NK-92 treated with Interleukin-12 subunit alpha and Interleukin-12 subunit beta, amount 100 ng/mL, for 24 hours (cell line): ENCODE data around the gene SLC41A3.
A peak's percentile ranks its signal among the peaks of the same experiment; 100 is the strongest.

Source experiments
- DNase-seq: peaks from one replicate; lab custom pipeline; 2025; lab: John Stamatoyannopoulos, UW

SLC41A3 gene

DNA sequence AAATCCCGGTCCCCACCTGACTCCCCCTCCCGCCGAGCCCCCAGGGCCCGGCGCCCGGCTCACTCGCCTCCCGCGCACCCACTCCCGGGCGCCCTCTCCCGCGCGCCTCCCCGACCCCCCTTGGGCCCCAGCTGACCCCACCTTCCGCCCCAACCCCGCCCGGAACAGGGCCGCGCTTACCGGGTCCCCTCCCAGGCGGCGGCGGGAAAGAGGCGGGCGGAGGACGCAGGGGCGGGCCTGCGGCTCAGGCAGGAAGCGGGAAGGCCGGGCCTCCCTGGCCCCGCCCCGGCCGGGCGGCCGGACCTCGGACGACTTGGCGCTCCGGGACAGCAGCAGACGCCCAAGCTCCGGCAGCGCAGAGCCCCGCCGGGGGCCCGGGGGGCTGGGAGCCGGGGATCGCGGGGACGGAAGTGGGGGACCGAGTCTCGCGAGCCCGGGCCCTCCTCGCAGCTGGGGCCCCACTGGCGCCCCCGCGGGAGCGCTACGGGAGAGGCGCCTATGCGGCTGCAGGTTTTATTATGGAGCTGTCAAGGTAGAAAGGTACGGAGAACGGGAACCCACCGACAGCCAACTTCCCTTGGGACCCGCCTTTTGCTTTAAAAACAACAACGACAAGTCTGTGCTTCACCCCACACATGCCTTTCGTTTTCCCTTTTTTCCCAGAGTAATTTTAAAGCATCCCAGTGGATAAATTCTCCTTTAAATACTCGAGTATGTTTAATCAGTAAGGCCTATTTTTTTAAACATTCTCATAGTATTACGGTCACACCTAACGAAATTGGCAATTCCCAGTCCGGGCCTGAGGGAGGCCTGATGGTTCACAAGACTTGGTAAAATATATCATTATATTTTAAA, at the start of gene SLC41A3:
Gene SLC41A3 (minus strand): TSS at position 212 of the 855 bp plus-strand sequence. CDS start 15,905 bp downstream, outside the sequence.
- peak; percentile 91 for DNase-seq

DNA sequence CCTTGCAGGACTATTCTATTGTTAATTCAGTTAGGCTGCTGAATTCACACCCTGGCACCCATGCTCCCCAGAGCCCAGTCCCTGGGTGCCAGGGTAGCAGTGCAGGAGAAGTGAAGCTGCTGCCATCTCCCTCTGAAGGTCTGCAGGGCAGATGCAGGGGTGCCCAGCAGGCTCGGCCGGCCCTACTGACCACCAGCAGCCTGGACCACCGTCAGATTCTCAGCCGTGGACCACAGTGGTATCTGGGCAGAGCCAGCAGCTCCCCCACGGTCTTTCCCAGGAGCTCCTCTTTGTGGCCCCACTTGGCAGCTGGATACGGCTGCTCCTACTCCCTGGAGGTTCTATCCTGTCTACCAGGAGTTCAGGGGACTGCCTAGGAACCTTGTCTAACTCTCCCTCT, 49.7 kb upstream of the SLC41A3 start:
- DNase-seq: no peak

DNA sequence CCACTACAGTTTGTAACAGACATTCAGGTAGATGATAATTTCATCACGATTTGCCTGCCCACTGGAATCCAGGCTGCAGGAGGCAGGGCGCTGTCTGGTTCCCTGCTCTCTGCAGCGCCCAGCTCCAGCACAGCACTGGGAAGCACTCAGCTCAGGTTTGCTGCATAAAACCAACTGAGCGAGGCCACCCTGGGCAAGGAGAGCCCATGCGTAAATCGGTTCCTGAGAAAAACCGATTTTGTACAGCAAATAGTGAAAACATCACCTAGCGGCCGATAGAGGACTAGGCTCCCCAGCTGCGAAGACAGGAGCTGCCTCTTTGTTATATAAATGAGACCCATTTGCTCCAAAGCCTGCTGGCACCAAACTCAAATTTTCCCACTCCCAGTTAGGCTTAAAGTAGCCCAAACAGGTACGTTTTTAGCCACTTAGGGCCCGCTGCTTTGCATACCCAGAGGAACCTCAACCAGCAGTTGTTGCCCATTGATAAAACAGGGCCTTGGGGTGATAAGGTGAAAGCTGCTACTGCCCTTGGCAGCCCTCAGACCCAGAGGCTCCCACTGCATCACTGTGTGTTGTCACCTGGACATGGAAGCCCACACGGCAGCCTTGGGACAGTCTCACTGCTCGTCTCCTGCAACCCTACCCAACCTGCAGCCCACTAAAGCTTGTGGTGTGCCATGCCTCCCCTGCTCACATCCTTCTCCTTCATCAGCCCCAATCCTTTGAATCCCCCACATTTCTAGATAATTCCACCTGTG, 49.0 kb upstream of the SLC41A3 start:
- no peak for DNase-seq

DNA sequence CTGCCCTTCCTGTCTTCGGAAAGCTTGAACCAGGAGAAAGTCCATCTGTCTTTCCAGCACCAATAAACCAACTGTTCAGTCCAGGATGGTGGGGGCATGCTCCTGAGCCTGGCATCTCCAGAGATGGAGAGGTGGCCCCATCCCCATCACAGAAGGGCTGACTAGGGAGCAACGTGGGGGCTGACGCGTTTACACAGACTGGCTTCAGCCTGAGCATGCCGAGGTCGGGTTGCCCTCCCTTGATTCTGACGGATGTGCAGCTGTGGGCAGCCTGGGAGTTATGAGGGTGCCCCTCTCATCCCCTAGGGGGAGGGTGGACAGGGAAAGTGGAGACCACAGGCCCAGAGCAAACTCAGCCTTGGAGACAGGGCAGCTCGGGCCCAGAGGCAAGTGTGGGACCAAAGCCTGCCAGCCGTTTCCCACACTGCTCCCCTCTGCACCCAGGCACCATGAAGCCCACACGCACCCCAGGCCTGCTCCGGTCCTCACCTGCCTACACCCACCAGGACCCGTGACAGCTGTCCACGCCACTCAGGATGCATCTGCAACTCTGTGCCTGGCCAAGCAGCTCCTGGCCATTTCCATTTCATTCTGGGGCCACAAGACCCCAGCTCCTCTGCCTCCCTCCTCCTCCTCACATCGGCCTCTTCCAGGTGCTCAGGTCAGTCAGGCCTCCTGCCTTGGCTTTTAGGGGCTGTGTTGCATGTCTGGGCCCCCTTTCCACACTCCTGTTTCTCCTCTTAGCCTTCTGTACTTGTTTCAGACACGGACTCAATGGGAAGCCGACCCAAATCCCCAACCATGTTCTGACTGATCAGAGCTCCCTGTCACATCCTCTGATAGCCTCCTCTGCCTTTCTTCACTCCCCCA, 48.2 kb upstream of the SLC41A3 start:
- DNase-seq: no peak

DNA sequence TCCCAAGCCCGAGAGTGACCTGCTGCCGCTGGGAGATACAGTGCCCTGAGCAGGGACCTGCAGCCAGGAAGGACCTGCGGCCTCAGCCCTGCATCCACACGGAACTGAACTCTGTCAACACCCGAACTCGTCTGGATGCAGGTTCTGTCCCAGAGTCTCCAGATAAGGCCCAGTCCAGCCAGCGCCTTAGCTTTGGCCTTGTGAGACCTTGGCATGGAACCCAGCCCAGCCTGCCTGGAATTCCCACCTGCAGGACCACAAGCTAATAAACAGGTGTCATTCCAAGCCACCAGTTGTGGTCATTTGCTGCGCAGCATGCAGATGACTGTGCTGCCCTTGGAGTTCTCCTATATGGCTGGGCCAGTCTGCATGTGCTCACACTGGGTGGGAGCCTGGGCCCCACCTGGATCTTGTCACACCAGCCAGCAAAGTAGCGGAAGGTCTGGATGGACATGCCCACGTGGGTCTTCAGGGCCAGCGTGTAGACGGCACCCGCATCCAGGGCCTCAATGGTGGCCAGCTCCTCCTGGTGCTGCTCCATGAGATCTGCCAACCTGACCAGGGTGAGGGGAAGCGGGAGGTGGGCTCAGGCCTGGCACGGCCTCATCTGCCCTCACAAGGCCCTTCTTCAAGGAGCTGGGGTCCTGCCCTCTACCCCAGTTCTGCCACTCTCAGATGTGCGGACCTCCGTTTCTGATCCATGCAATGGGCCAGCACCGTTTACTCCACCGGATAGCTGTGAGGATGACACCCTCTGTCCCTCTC, 47.2 kb upstream of the SLC41A3 start:
- no peak for DNase-seq

DNA sequence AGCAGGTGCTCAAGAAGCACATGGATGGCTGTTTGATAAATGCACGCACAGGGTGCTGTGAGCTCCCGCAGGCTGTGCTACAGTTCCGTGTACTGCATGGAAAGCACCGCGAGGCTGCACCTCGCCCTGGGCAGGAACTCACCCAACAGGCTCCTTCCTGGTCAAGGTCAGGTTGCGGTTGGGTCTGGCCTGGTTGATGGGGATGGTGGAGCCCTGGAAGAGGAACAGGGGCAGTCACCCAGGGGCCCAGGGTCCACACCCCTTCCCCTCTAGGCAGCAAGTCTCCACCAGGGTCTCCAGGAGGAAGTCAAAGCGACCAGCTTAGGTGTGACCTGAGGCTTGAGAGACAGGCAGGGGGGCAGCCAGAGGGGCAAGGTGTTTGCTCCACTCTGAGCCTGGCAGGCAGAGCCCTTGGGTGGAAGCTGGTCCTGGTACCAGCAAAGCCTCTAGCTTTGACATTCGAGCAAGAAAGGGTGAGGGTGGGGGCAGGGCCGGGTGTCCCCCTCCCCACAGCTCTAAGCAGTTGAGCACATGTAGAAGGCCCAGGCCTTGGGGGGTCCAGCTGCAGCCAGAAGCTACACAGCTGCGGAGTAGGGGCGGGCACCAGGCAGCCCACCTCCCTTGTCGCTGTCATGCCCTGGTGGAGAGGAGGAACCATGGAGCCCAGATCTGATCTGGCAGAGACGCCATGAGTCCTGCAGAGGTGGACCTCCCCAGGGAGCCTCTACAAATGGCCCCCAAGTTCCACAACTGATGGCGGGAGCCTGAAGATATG, 46.3 kb upstream of the SLC41A3 start:
- no peak for DNase-seq

DNA sequence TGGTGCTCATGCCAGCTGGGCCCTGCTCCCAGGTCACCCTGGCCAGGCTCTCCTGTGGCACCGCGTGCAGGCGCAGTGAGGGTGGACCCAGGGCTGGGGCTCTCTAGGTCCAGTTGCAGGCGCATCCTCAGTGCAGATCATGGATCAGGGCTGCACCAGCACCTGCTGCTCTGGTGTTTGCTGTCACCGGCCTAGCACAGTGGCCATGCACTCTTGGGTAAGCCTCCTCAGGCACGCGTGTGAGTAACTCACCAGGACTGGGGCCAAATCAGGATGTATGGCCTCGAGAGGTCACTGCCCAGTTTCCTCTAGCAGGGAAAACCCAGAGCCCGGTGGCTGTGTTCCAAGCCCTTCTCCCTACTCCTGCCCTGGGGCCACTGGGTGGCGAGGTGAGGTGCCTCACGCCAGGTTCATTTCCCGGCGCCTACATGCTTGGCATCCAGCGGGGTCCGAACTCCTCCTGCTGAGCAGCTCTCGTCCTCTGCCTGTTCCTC, 45.5 kb upstream of the SLC41A3 start:
- no peak for DNase-seq

DNA sequence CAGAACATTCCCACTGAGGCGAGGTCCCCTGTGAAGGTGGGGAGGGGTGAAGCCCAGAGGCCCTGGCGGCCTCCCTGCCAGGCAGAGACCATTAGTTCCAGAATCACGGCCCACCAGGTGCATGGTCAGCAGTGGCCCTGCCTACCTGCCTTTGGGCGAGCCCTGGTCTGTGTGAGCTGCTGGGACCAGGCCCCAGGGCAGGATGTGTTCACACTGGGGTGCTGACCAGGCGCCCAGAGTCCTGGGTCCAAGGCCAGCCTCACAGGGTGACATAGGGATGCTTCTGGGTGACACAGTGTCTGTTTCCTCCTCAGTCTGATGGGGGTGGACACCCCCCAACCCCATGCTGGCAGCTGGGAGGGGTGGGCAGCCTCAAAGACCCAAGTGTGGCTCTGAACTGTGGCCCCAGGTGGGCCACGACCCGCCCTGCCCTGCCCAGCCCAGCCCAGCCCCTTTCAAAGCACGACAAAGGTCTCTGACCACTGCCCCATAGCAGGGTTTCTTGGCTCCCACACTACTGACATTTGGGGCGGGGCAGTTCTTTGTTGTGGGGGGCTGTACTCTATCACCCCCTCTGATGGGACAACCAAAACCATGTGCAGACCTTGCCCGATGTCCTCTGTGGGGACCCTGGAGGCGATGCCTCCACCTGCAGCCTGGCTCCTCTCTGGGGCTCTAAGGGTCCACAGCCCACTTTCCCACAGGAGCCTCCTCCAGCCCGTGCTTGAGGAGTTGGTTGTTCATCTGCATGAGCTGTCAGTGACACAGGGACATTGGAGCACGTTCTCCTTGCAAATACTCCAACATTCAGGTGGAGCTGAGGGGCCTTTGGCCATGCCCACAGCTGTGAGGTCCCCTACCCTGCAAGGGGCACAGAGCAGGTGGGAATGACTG, 44.8 kb upstream of the SLC41A3 start:
- DNase-seq: no peak

DNA sequence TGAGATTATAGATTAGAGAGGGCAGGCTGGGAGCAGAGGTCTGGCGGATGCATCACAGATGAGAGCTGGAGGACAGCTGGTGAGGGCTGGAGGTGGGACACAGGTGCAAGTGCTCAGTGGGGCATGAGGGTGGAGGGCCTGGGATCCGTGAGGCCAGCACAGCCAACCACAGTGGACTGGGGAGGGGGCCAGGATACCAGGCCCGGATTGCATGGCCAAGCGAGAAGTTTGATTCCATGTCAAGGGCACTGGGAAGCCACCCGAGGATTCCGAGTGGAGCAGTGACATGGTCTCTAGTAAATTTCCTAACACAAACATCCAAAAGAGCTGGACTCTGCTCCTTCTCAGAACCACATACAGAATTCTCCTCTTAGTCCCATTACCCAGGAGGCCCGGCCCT, 44.0 kb upstream of the SLC41A3 start:
- no peak for DNase-seq

DNA sequence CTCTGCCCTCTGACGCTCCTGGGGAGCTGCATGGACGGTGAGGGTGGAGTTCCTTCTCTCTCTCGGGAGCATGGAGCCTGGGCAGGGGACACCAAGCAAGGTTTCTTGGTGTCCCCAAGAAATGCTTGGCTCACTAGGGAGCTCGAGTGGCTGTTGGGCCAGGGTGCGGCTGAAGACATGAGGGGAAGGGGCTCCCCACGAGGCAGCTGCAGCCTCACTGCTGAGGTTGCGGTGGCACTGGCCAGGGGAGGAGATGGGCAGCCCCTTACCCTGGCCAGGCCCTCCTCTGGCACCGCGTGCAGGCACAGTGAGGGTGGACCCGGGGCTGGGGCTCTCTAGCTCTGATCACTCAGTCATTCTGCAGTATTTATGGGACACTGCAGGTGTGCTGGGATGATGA, 43.5 kb upstream of the SLC41A3 start:
- DNase-seq: no peak

DNA sequence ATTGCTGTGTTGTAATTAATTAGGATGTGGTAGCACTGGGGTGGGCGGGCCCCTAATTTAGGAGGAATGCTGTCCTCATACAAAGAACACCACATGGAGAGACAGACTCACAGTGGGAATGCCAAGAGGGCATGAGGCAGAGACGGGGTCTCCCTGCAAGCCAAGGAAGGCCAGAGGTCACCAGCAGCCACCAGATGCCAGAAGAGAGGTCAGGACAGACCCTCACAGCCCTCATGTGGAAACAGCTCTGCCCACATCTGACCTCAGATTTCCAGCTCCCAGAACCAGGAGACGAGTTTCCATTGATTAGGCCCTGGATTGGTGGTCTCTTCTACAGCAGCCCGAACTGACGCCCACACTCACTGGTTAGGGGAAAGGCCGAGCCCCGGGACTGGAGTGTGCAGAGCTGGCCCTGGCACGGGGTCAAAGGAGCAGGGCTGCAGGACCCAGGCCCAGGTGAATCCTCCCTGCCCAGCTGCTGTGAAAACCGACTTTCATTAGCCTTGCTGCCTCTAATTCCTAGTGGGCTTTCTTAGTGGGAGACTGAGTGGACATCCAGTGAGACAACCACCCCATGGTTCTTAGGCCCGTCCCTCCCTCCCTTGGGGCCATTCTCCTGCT, 43.0 kb upstream of the SLC41A3 start:
- DNase-seq: no peak

DNA sequence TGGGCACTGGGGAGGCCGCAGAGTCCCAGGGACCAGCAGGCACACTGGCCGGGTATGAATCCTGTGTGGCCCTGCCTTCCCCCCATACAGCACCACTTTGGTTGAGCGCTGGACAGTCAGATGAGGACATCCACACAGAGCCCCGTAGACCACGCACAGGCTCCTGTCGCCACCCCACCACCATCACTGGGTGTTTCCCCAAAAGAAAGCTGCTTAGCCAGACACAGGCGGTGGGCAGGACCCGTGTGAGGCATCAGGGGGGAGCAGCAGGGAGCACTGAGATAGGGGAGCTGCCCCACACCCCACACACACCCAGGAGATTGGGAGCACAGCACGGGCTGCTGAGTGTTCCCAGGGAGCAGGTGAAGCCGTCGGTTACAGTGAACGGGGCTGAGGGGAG, 42.4 kb upstream of the SLC41A3 start:
- no peak for DNase-seq

DNA sequence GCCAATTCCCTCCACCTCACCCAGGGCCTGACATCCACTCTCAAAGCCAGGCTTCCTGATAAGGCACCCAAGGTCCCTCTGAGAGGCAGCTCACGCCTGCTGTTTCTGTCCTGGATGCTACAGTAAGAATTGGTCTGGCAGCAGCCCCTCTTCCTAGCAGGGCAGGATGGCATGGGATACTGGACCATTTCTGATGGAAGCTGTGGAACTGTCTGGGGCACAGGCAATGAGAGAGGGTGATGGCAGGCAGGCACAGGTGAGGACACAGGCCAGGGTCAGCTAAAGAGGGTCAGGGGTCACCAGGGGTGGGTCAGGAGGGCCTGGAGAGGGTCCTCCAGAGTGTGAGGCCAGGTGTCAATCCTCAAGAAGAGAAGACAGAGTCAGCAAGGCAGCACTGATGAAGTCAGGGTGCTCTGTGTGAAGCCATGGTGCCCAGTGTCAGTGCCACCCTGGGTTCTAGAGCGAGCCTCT, 41.9 kb upstream of the SLC41A3 start:
- DNase-seq: no peak

DNA sequence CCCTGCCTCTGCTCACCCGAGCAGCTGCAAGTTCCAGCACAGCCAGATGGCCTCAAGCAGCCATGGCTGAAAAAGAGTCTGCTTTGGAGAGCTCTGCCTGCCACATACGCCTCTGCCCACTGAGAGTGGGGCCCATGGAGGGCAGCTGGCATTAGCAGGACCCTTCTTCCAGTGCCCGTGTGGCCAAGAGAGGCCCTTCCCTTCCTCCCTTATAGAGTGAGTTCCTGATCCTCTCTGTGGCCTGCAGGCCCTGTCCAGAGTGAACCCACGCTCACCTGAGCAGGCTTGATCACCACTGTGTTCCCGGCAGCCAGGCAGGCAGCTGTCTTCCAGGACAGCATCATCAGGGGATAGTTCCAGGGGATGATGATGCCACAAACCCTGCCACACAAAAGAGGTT, 41.4 kb upstream of the SLC41A3 start:
- DNase-seq: no peak

DNA sequence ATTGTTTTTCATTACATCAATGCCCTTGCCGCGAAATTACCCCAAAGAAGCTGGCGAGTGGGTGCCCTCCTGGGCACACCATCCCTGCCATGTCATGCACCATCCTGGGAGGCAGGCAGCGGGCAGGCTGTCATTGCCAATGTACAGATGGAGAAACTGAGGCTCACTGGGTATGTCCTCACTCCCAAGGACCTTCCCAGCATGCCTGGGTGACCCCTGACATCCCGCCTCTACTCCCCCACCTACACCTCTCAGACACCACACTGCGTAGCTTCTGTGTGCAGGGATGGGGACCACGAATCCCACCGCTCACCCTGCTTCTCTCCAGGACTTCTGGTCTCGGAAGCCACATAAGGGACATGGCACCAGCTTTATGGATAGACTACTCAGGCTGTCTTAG, 41.0 kb upstream of the SLC41A3 start:
- no peak for DNase-seq

DNA sequence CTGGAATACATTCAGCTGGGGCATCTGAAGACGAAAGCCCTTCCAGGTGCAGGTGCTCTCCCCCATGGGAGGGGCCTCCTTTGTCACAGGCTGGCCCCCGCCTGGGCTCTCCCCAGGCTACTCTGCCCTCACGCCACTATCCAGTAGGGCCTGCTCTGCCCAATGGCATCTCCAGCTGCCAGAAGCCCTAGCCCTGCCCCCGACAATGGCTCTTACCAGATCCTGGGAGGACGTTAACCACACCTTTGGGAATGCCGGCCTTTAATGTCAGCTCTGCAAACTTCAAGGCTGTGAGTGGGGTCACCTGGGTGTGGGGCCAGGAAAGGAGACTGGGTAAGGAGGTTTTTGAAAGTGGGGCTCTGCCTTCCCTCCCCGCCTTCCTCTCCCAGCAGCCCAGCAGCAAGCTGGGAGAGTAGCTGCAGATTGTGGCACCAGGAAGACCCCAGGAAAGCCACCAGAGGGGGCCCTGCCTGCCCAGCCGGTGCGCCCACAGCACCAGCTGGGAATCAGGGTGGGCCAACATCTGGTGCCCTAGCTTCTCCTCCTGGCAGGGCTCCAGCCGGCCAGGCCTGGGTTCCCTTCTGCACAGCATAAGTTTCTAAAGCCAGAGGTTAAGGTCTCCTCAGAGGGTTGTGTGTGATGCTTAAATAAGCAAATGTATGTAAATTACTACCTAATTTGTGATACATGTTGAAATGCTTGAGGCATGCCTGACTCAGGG, 40.4 kb upstream of the SLC41A3 start:
- DNase-seq: no peak

DNA sequence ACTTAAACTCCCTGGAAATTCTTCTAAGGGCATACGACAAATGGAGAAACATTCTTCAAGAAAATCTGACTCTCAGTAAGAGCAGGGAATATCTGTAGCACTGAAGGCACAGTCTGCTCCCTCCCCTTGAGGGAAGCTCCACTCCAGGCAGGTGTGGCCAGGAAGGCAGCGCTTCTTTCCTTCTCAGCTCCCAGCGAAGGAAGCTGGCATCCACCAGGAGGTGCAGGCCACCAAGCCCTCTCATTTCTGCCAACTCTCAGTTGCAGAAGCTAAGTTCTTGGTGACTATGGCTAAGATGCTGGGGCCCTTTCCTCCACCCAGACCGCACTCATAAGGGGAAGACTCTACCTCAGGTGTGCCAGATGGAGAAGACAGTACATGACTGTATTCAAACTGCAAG, 37.7 kb upstream of the SLC41A3 start:
- DNase-seq: no peak

DNA sequence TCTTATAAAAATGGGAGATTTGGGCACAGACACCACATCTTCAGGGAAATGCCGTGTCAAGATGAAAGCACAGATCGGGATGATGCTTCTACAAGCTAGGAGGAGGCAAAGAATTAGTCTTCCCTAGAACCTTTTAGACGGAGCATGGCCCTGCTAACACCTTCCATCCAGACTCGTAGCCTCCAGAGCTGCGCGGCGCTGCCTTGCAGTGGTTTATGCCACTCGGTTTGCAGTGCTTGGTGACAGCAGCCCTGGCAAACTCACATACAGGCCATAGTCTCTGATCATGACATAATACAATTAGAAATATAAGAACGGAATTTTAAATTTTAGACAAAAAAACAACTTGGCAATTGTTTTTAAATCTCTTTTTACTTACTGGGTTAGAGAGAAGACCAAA, 37.1 kb upstream of the SLC41A3 start:
- no peak for DNase-seq
